Activated CD4-positive, alpha-beta T cell treated with anti-CD3 and anti-CD28 coated beads, Interleukin-2, amount 50 U/mL, for 48 hours (primary cell): ENCODE data around the gene OMG.
"Not testable (repeated sequence)": the region's sequence is repeated elsewhere in the genome, so short reads cannot be mapped to it uniquely, and the experiment has no call there.

Experiments used
- DNase-seq, 2 experiments: peaks; one replicate each; pipeline ENCODE4 v3.0.0-alpha.2; 2020

OMG gene, protein sequence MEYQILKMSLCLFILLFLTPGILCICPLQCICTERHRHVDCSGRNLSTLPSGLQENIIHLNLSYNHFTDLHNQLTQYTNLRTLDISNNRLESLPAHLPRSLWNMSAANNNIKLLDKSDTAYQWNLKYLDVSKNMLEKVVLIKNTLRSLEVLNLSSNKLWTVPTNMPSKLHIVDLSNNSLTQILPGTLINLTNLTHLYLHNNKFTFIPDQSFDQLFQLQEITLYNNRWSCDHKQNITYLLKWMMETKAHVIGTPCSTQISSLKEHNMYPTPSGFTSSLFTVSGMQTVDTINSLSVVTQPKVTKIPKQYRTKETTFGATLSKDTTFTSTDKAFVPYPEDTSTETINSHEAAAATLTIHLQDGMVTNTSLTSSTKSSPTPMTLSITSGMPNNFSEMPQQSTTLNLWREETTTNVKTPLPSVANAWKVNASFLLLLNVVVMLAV

GRCh38 chr17:31297090-31297489 is at the start of gene OMG:
Gene OMG (minus strand): TSS chr17:31297239. CDS start chr17:31296331, 908 bp downstream.
- DNase-seq = no peak

DNA sequence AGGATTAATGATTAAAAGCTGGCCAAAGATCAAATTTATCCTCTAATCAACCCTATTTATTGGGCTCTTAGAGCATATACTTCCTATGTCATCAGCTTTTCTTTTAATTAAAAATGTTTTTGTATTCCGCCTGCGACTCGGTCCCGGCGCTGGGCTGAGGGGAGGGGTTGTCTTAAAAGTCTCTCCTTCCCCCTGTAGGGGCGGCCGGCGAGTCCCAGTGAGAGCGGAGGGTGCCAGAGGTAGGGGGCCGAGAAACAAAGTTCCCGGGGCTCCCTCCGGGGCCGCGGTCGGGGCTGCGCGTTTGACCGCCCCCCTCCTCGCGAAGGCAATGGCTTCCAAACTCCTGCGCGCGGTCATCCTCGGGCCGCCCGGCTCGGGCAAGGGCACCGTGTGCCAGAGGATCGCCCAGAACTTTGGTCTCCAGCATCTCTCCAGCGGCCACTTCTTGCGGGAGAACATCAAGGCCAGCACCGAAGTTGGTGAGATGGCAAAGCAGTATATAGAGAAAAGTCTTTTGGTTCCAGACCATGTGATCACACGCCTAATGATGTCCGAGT is 48.2 kb upstream of the OMG start:
- DNase-seq = not testable (repeated sequence)

- DNase-seq = no peak
These were observed 43.0 kb upstream of the OMG start for GRCh38 chr17:31339906-31340661.

DNA sequence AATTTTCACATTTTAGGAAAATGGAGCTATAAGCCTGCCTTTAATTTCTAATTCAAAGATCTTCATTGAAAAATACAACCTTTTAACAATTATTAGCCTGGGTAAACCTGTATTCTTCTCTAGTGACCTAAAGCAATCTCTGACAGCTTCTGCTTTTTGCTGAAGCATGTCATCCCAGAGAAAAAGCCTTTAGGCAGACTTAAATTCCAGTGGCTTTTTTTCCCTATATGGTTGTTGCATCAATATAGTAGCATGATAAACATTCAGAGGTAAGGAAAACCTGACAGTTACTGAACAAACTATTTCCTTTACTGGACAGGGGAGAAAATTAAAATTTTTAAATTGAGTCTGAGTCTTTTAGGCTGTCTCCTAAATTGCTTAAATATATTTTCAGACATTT is 32.2 kb upstream of the OMG start:
- DNase-seq = no peak

- no peak for DNase-seq
These were observed 31.1 kb upstream of the OMG start for GRCh38 chr17:31328160-31328535.

DNA sequence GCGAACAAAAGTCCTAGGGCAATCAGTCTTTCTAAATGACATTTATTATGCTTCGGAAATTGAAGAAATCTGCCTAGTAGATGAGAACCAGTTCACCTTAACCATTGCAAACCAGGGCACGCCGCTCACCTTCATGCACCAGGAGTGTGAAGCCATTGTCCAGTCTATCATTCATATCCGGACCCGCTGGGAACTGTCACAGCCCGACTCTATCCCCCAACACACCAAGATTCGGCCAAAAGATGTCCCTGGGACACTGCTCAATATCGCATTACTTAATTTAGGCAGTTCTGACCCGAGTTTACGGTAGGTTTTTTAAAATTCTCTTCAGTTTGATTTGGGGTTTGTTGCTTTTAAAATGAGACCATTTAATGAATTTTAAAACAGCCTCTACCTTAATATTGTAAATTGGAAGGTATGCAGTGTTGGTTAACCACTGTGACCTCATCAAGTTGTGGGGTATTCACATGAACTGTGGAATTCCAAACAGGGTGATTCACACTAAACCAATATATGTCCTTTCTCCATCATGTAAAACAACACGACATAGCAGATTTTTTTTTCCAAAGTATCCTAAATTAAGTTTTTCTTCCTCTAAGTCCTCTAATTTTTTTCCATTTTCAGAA is 30.6 kb upstream of the OMG start:
- no peak for DNase-seq

DNA sequence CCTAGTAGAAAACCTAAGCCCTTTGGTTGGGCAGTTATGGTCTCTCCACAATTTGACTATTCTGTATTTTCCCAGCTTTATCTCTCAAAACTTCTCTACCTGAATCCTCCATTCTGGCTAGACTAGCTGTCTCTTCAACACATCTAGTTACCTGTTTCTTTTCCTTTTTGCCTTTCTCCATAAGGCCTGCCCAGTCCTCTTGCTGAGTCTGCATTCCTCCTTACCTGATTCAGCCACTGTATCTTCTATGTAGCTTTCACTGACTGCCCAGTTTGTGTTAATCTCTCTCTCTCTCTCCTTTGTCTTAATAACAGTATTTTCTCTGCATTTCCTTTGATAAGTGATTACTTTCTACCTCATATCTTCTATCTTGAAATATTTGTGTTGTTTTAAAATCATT is 26.5 kb upstream of the OMG start:
- no peak for DNase-seq

DNA sequence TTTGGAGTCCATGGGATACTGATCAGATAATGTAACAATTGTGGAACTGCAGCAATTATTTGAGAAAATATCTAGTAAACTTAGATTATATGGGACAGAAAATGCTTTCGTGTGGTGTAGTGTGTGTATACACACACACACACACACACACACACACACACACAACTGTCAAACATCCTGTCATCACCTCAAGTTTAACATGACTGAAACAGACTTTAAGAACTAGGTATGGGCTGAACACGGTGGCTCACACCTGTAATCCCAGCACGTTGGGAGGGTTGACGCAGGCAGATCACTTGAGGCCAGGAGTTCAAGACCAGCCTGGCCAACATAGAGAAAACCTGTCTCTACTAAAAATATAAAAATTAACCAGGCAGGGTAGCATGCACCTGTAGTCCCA is 24.9 kb upstream of the OMG start:
- DNase-seq = no peak

DNA sequence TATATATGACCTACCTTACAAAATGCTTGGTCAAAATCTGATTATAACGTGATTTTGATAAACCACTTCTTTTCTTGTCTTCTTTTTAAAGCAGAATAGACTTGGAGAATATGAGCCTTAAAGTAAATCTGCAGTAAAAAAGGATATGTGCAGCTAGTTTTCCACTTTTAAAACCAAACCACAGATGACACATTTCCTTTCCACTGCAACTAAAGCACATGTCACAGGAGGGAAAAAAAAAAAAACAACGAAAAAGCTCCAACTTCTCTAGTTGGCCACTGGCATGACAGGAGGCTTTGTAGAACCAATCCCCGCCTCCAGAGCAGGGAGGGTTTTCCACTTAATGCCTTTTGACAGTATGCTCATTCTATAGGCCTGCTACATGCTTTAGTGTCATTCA is 24.4 kb upstream of the OMG start, which contains the start of gene EVI2A:
TSS of gene EVI2A (minus strand) at position 142 of the 400 bp plus-strand sequence. CDS start 2,609 bp downstream, outside the sequence.
- DNase-seq = peak; percentile 69 to 80

DNA sequence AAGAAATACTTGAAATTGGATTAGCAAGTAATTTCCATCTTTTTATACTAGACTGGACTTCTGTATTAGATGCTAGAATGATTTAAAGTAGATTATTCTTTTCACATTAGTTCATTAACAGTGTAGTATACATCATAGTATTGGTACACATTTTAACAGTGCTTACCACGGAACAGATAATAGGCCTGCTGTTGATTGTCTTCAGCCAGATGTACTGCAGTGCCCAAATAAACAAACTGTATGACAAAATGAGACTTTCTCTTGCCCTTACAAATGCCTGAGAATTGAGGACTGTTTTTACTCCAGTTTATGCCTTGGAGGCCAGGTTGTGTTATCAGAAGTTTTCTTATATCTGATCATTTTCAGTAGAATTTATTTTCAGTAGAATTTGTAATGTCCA is 23.8 kb upstream of the OMG start:
- no peak for DNase-seq

DNA sequence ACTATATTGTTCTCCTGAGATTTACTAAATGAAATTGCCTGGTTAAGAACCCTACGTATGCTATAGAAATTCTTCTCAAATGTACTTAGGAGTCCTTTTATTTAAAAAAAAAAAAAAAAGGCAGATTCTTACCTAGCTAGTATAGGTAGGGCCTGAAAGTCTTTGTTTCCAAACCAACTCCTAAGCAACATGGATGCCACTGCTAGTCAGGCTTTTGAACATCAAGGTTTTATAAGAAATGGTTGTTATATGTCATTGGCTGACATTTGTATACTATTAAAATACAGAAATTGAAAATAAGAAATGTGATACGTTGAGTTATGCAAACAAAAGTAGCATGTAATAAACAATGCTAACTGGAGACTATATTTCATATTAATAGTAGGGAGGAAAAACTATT is 23.2 kb upstream of the OMG start:
- DNase-seq = no peak

DNA sequence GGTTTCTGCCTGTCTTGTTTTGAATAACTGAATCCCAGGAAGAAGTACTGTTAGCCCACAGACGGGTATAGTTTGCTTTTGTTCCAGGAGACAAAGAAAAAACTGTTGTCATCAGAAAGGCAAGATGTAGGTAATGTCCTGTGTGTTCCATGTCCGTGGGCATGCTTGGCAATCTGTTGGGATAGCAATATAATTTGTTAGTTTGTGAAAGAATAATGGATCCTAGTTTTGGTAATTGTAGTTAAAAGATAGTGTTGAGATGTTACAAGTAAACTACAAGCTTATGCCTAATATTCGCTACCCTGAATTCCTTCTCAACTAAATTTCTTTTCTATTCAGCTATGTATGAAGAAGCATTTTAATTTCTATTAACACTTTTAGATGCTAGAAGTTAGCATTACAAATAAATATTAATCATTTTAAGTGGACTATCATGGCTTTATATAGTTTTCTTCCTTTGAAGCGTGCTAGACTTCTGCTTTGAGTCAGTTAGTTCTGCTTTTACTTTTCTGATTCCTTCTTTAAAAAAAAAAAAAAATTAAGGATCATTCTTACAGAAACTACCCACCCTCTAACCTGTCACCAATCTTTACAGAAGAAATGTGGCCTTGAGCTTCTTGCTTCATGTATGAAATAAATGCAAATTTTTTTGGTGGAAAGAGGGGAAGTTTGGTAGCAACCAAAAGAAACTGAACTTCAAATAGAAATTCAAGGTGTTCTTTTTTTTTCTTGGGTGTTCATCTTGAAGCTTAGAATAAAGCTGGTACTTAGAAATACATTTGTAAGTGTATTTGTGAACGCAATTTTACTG is 22.0 kb upstream of the OMG start:
- DNase-seq = no peak

- DNase-seq = peak; percentile 49 to 63
These were observed 21.3 kb upstream of the OMG start for GRCh38 chr17:31318298-31318801.

DNA sequence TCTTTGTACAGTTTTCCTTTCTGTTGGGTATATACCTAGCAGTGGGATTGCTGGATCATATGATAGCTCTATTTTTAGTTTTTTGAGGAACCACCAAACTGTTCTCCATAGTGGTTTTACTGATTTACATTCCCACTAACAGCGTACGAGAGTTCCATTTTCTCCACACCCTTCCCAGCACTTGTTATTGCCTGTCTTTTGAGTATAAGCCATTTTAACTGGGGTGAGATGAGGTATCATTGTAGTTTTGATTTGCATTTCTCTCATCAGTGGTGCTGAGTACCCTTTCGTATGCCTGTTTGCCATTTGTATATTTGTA is 17.7 kb upstream of the OMG start:
- no peak for DNase-seq

DNA sequence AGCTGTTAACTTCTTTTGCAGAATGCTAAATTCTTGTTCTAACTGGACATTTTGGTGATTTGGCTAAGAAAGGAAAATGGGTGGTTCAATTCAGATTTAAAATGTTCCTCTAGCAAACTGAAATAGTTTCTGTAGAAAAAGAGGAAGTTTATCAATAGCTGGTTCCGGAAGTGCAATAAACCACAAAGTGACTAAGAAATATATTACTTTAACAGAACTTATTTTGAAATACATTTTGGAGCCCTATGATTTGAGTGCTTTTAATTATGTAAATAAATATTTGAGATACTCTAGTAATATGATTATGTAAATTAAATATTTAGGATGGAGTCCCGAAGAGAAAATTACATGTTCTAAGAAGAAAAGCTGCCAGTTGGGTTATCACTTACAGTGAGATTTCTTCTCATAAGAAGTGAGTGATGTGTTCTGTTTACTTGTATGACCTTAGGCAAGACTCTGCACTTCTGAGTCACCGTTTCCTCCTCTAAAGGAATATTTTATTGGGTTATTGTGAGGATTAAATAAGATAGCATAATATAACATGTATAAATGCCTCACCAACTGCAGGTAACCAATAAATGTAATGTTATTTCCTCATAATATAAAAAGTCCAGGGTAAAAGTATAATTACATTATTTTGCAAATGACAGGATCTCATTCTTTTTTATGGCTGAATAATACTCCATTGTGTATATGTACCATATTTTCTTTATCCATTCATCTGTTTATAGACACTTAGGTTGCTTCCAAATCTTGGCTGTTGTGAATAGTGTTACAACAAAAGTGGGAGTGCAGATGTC is 17.1 kb upstream of the OMG start, which contains the start of gene EVI2B:
TSS of gene EVI2B (minus strand) at position 73 of the 800 bp plus-strand sequence. CDS start 8,445 bp downstream, outside the sequence.
- DNase-seq = no peak

GRCh38 chr17:31312223-31312622 is 15.2 kb upstream of the OMG start:
- peak; percentile 39 to 49 for DNase-seq

GRCh38 chr17:31311526-31311925 is 14.5 kb upstream of the OMG start:
- no peak for DNase-seq

- DNase-seq = peak in 1 of 2 experiments; percentile 6
These were observed 13.8 kb upstream of the OMG start for GRCh38 chr17:31310886-31311285.

GRCh38 chr17:31310260-31310659 is 13.2 kb upstream of the OMG start:
- DNase-seq = peak; percentile 15 to 30

DNA sequence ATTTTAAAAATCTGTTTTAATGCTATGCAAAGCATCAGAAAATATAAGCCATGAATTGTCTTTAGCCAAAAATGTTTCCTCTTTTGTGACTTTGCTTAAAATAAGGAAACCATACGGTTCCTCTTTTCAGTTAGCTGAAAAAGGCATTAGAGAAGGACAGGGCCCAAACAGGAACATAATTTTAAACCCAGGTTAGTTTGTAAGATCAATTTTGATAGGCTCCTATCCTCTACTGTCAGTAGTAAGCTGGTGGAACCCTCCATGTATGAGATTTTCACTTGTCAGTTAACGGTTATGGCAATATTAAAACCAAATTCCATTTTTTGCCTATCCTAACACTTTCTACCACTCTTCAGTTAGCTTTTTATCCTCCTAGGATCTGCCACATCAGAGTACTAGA is 12.5 kb upstream of the OMG start:
- DNase-seq = no peak
